ENCODE data around the gene SRXN1. TPM values are rescaled to one million over a fixed set of nuclear protein-coding genes. Genes with fewer than 3 reads are reported as not detected.

The SRXN1 gene
- total RNA-seq, 2 experiments from 2014 or later: 1.2 to 1.4 TPM

- Histone ChIP-seq H3K4me1 (ENCODE audit: insufficient read depth, low read length) (peaks cover 15% of the 10 kb centered on the region), H3K27me3 (ENCODE audit: control insufficient read depth in 1 of 2, insufficient read depth in 2 of 2, low read length in 2 of 2) (peaks cover 61 to 72% of the 10 kb centered on the region in 2 experiments), H3K4me3 (ENCODE audit: low read length) (no peak overlapping the region), H3K27ac (ENCODE audit: low read depth in 1 of 2, low read length in 2 of 2) (no peak overlapping the region), H3K36me3 (ENCODE audit: insufficient read depth, low read length) (no peaks in the 10 kb centered on the region), H3K9me3 (ENCODE audit: control insufficient read depth in 1 of 2, insufficient read depth in 1 of 2, low read length in 2 of 2) (peaks cover 0 to 30% of the 10 kb centered on the region in 2 experiments)
- intact Hi-C loops (cut with DNase I, micrococcal nuclease): no loop called here
- Mint-ChIP-seq H3K9me3 (no peaks in the 10 kb centered on the region), H3K27me3 (peaks cover 81% of the 10 kb centered on the region), H3K27ac (no peak overlapping the region), H3K4me1 (ENCODE audit: low read depth) (peaks cover 6% of the 10 kb centered on the region), H3K36me3 (ENCODE audit: low read depth) (no peaks in the 10 kb centered on the region), H3K4me3 (no peak overlapping the region)
- POLR2A ChIA-PET: no interaction called here
- no peak for ATAC-seq (ENCODE audit: poor library complexity)
- no peak for DNase-seq
- no peak for TF ChIP-seq CTCF (IDR thresholded peaks at IDR 0.05)
- CTCF ChIA-PET: no interaction called here
These were observed 20.6 kb upstream of the SRXN1 start for GRCh38 chr20:673603-674001.

GRCh38 chr20:672963-673602 lies 20.1 kb upstream of the SRXN1 start:
- POLR2A ChIA-PET: no interaction called here
- no peaks in the 10 kb centered on the region for H3K36me3 ChIP-seq (ENCODE audit: insufficient read depth, low read length)
- peaks cover 81% of the 10 kb centered on the region for H3K27me3 Mint-ChIP-seq
- no peaks in the 10 kb centered on the region for H3K36me3 Mint-ChIP-seq (ENCODE audit: low read depth)
- CTCF ChIA-PET: no interaction called here
- no peak for TF ChIP-seq CTCF (IDR thresholded peaks at IDR 0.05)
- intact Hi-C loops (cut with DNase I, micrococcal nuclease): no loop called here
- H3K4me1 Mint-ChIP-seq (ENCODE audit: low read depth): peaks cover 6% of the 10 kb centered on the region
- H3K27me3 ChIP-seq (ENCODE audit: control insufficient read depth in 1 of 2, insufficient read depth in 2 of 2, low read length in 2 of 2): peaks cover 56 to 72% of the 10 kb centered on the region in 2 experiments
- no peak for ATAC-seq (ENCODE audit: poor library complexity)
- H3K4me1 ChIP-seq (ENCODE audit: insufficient read depth, low read length): peaks cover 15% of the 10 kb centered on the region
- H3K4me3 ChIP-seq (ENCODE audit: low read length): no peak overlapping the region
- H3K27ac Mint-ChIP-seq: no peak overlapping the region
- H3K9me3 ChIP-seq (ENCODE audit: control insufficient read depth in 1 of 2, insufficient read depth in 1 of 2, low read length in 2 of 2): peaks cover 0 to 30% of the 10 kb centered on the region in 2 experiments
- DNase-seq: no peak
- H3K9me3 Mint-ChIP-seq: no peaks in the 10 kb centered on the region
- no peak overlapping the region for H3K27ac ChIP-seq (ENCODE audit: low read depth in 1 of 2, low read length in 2 of 2)
- H3K4me3 Mint-ChIP-seq: no peak overlapping the region

DNA sequence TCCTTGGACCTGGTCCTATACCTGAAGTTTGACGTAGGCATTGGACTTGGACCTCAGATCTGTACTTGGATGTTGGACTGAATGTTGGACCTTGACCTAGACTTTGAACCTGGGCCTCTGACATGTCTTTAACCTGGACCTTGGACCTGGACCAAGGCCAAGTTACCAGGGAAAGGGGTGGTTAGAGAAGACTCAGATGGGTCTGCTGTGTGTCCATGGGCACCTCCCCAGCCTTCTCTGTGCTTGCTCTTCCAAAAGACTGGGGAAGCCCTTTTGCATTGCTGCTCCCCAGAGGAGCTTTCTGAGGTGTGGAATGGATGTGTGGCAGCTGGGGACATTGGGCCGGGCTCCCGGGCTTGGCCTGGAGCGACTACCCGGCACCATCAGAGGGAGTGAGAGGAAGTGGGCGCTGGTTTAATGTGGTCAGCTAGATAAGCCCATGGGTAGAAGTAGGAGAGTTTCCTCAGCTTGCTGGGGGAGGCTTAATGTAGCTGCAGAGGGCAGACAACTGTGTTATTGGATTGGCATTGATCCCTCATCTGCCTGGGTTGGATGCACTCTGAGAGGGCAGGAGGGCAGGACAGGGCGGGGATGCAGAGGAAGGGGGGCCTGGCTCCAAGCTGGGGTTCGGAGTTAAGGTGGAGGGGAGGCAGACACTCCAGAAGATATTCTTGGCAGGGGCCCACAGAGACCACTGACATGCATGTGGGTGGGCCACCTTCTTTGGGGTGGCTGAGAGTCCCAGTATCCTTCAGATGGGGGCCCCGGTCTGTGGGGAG lies 18.4 kb upstream of the SRXN1 start:
- Mint-ChIP-seq H3K9me3 (no peaks in the 10 kb centered on the region), H3K4me3 (no peak overlapping the region), H3K27me3 (peaks cover 85% of the 10 kb centered on the region), H3K4me1 (ENCODE audit: low read depth) (peaks cover 6% of the 10 kb centered on the region), H3K27ac (no peak overlapping the region), H3K36me3 (ENCODE audit: low read depth) (no peaks in the 10 kb centered on the region)
- DNase-seq (no peak), ATAC-seq (ENCODE audit: poor library complexity) (no peak)
- peaks cover 0 to 22% of the 10 kb centered on the region in 2 experiments for H3K9me3 ChIP-seq (ENCODE audit: control insufficient read depth in 1 of 2, insufficient read depth in 1 of 2, low read length in 2 of 2)
- TF ChIP-seq CTCF (IDR thresholded peaks at IDR 0.05): no peak
- CTCF ChIA-PET: no interaction called here
- intact Hi-C loops (cut with DNase I, micrococcal nuclease): no loop called here
- peaks cover 50 to 70% of the 10 kb centered on the region in 2 experiments for H3K27me3 ChIP-seq (ENCODE audit: control insufficient read depth in 1 of 2, insufficient read depth in 2 of 2, low read length in 2 of 2)
- H3K4me3 ChIP-seq (ENCODE audit: low read length): no peak overlapping the region
- POLR2A ChIA-PET: no interaction called here
- peaks cover 14% of the 10 kb centered on the region for H3K4me1 ChIP-seq (ENCODE audit: insufficient read depth, low read length)
- no peaks in the 10 kb centered on the region for H3K36me3 ChIP-seq (ENCODE audit: insufficient read depth, low read length)
- H3K27ac ChIP-seq (ENCODE audit: low read depth in 1 of 2, low read length in 2 of 2): no peak overlapping the region

Data from CD4-positive, alpha-beta T cell (primary cell).